Testis (tissue), 3 donors: ENCODE results near the gene SLC9C1. TPM values are rescaled to one million over a fixed set of nuclear protein-coding genes. Genes with fewer than 3 reads are reported as not detected.
A peak's percentile ranks its signal among the peaks of the same experiment; 100 is the strongest.
"Not testable (repeated sequence)": the region's sequence is repeated elsewhere in the genome, so short reads cannot be mapped to it uniquely, and the experiment has no call there.

Source experiments
- DNase-seq: peaks from one replicate; pipeline ENCODE4 v3.0.0-alpha.2; 2019
- H3K27ac ChIP-seq, 2 donors: fragments of 200-600 bp; sonication (generic); one replicate each; pipeline ENCODE4 v1.5.1; 2019
- H3K27me3 ChIP-seq: fragments of 200-600 bp; sonication (generic); one replicate; pipeline ENCODE4 v1.5.1; 2019
- H3K36me3 ChIP-seq: fragments of 200-600 bp; sonication (generic); one replicate; pipeline ENCODE4 v1.5.1; 2017; ENCODE audit warnings: low read depth; ENCODE audit errors: missing control alignments
- H3K4me1 ChIP-seq: fragments of 200-600 bp; sonication (generic); one replicate; pipeline ENCODE4 v1.5.1; 2019
- H3K4me3 ChIP-seq, 2 donors: fragments of 200-600 bp; sonication (generic); one replicate each; pipeline ENCODE4 v1.5.1; 2017 to 2019
- H3K9me3 ChIP-seq: fragments of 200-600 bp; sonication (generic); one replicate; pipeline ENCODE4 v1.5.1; 2017
- CTCF ChIP-seq, 3 experiments: fragments of 450-650 bp in 2 of 3; fragments of 200-600 bp in 1 of 3; sonication (generic) in 1 of 3; IDR thresholded peaks; one replicate each; pipeline ENCODE4 v1.5.1; 2016 to 2019; ENCODE audit warnings: antibody characterized with exemption in 3 of 3, mild to moderate bottlenecking in 2 of 3, moderate library complexity in 1 of 3
- POLR2A ChIP-seq: fragments of 450-650 bp; IDR thresholded peaks from one replicate; pipeline ENCODE4 v1.6.1; 2017; ENCODE audit warnings: antibody characterized with exemption, mild to moderate bottlenecking, moderate library complexity
- WGBS, 2 donors: methylation state at CpG; one replicate each; pipeline ENCODE4 v1.1.5; 2018; 5-methylcytosine and 5-hydroxymethylcytosine counted together
- intact Hi-C: fragments of 100-400 bp; cut with DNase I; formaldehyde crosslinking; loops from one replicate; pipeline ENCODE4 v1.15.1; 2023; ENCODE audit warnings: low total_unique reads
- polyA plus RNA-seq: library from polyadenylated mRNA; stranded (reverse); fragments of 350-450 nt; fragmentation: Illumina TruSeq; extraction: RNeasy Lipid Tissue Mini Kit (QIAGEN cat#74804); gene quantifications from one replicate; pipeline ENCODE4 v1.2.3, GENCODE V29; 2014; ENCODE audit warnings: low read depth, low replicate concordance; ENCODE audit not compliant: insufficient read depth
- total RNA-seq, 2 donors: library from RNA; depleted of rRNA; stranded (reverse); fragments of >200 nt; gene quantifications; one replicate each; pipeline ENCODE4 v1.2.3, GENCODE V29; 2016

The SLC9C1 gene
- total and polyA plus RNA-seq, 3 donors from 2014 or later: 3.0 to 20.0 (median 9.8) TPM

DNA sequence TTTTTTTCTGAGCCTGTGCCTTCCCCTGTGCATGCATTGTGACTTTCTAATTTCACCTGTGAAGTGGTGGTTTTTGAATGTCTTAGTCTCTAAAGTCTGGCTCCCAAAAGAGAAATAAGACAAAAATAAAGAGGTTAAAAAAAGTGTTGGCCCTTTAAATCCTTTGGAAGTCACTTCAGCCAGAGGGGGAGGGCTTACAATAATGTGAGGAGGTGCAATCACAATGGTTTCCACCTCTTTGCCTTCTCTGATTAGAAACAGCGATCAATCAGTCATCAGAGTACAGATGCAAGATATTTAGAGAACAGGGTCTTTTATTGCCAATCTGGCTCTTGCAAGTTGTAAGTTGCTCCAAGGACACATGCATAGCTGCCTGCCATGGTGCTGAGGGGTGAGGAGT is 96.9 kb downstream of the SLC9C1 start:
- intact Hi-C loops: no loop called here
- peak; percentile 84 for DNase-seq
- Histone ChIP-seq H3K27ac (peak overlapping the region in 1 of 2 donors; percentile 9), H3K36me3 (no peaks in the 10 kb centered on the region), H3K27me3 (no peaks in the 10 kb centered on the region), H3K4me1 (peaks cover 4% of the 10 kb centered on the region), H3K4me3 (no peak overlapping the region), H3K9me3 (no peaks in the 10 kb centered on the region)
- TF ChIP-seq POLR2A: no peak
- 24 to 55% methylated on average over 1 of the region's 1 CpG for WGBS, 2 donors

DNA sequence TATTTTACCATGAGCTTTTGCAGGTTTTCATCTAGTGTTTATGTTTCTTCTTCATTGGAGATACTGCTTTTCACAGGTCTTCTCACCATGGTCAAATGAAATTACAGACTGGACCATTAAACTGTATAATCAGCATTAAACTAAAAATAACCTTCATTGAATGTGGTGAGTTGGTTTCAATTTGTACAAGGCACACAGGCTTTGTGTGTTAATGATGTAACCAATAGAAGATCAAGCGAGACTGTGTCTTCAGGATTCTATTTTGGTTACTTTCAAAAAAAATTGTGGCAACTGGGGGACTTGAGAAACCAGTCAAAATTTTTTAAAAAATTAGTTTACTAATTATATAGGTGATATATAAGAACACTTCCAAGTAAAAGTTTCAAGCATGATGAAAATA is 106.7 kb downstream of the SLC9C1 start:
- H3K4me3 ChIP-seq: no peak overlapping the region
- H3K36me3 ChIP-seq: no peaks in the 10 kb centered on the region
- intact Hi-C loops: no loop called here
- TF ChIP-seq POLR2A (no peak), CTCF (IDR thresholded peaks at IDR 0.05) (no peak)
- no peaks in the 10 kb centered on the region for H3K9me3 ChIP-seq
- H3K27ac ChIP-seq: no peak overlapping the region
- 50 to 55% methylated on average over 1 of the region's 1 CpG for WGBS, 2 donors
- H3K27me3 ChIP-seq: no peaks in the 10 kb centered on the region
- no peaks in the 10 kb centered on the region for H3K4me1 ChIP-seq
- DNase-seq: no peak

- intact Hi-C loops, DNase-seq, H3K27me3 ChIP-seq: not testable (repeated sequence)
These were observed 108.5 kb downstream of the SLC9C1 start for GRCh38 chr3:112185423-112186035.

GRCh38 chr3:112175646-112176045 is 118.4 kb downstream of the SLC9C1 start:
- H3K9me3 ChIP-seq: no peaks in the 10 kb centered on the region
- TF ChIP-seq CTCF (IDR thresholded peaks at IDR 0.05) (no peak), POLR2A (no peak)
- intact Hi-C loops: no loop called here
- no peaks in the 10 kb centered on the region for H3K36me3 ChIP-seq
- DNase-seq: no peak
- 73 to 94% methylated on average over 3 to 6 of the region's 6 CpGs for WGBS, 2 donors
- H3K4me3 ChIP-seq: no peak overlapping the region
- no peak overlapping the region for H3K27ac ChIP-seq
- H3K4me1 ChIP-seq: no peaks in the 10 kb centered on the region
- no peaks in the 10 kb centered on the region for H3K27me3 ChIP-seq

More at GRCh38 chr3:112185423-112186035, 108.5 kb downstream of the SLC9C1 start:
- not testable (repeated sequence) for H3K4me1 ChIP-seq, H3K27ac ChIP-seq, H3K36me3 ChIP-seq, H3K9me3 ChIP-seq
- H3K4me3 ChIP-seq: peak overlapping the region in 1 of 2 donors; percentile 20
- WGBS, 2 donors: 4 to 32% methylated on average over 9 to 24 of the region's 42 CpGs

- TF ChIP-seq POLR2A: no peak
- no peak for TF ChIP-seq CTCF (IDR thresholded peaks at IDR 0.05)
- WGBS, 2 donors: 93 to 96% methylated on average over 5 of the region's 5 CpGs
- intact Hi-C loops: no loop called here
These were observed 119.0 kb downstream of the SLC9C1 start for GRCh38 chr3:112175037-112175436.

DNA sequence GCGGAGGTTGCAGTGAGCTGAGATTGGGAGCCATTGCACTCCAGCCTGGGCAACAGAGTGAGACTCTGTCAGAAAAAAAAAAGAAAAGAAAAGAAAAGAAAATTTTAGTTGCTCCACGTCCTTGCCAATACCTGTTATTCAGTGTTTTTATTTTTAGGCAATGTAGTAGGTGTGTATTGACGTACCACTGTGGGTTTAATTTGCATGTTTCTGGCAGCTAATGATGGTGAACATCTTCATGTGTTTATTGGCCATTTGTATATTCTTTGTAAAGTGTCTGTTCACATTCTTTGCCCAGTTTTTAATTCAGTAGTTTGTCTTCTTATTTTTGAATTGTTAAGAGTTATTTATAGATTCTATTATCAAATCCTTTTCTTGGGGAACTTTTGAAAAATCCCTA is 122.9 kb downstream of the SLC9C1 start:
- H3K4me3 ChIP-seq: no peak overlapping the region
- WGBS, 2 donors: 89 to 92% methylated on average over 3 of the region's 3 CpGs
- H3K27ac ChIP-seq: no peak overlapping the region
- DNase-seq: no peak
- no peaks in the 10 kb centered on the region for H3K4me1 ChIP-seq
- no peaks in the 10 kb centered on the region for H3K27me3 ChIP-seq
- no peaks in the 10 kb centered on the region for H3K9me3 ChIP-seq
- TF ChIP-seq CTCF (IDR thresholded peaks at IDR 0.05) (no peak), POLR2A (no peak)
- intact Hi-C loops: no loop called here
- H3K36me3 ChIP-seq: no peaks in the 10 kb centered on the region

More at GRCh38 chr3:112175037-112175436, 119.0 kb downstream of the SLC9C1 start:
- no peak for DNase-seq
- no peak overlapping the region for H3K4me3 ChIP-seq
- no peak overlapping the region for H3K27ac ChIP-seq
- no peaks in the 10 kb centered on the region for H3K36me3 ChIP-seq
- H3K4me1 ChIP-seq: no peaks in the 10 kb centered on the region
- no peaks in the 10 kb centered on the region for H3K9me3 ChIP-seq
- H3K27me3 ChIP-seq: no peaks in the 10 kb centered on the region
